Esophagus squamous epithelium (tissue), 5 donors: ENCODE results near the gene UNC5B. TPM values are rescaled to one million over a fixed set of nuclear protein-coding genes. Genes with fewer than 3 reads are reported as not detected.
"Not testable (repeated sequence)": the region's sequence is repeated elsewhere in the genome, so short reads cannot be mapped to it uniquely, and the experiment has no call there.

Source experiments
- DNase-seq: peaks from one replicate; lab custom pipeline; 2025; lab: John Stamatoyannopoulos, UW
- H3K27ac ChIP-seq, 4 donors: fragments of 200-600 bp; sonication (generic); one replicate each; pipeline ENCODE4 v1.5.1; 2016 to 2019; ENCODE audit warnings: mild to moderate bottlenecking in 1 of 4
- H3K27me3 ChIP-seq, 4 donors: fragments of 200-600 bp; sonication (generic); 1 replicate in 3 of 4; 2 replicates in 1 of 4; pipeline versions ENCODE4 v1.5.1 to v1.6.0; 2017 to 2021; ENCODE audit warnings: antibody characterized with exemption in 1 of 4
- H3K36me3 ChIP-seq, 3 donors: fragments of 200-600 bp; sonication (generic); one replicate each; pipeline ENCODE4 v1.5.1; 2016 to 2019
- H3K4me1 ChIP-seq, 3 donors: fragments of 200-600 bp; sonication (generic); one replicate each; pipeline ENCODE4 v1.5.1; 2017 to 2019
- H3K4me3 ChIP-seq, 4 donors: fragments of 200-600 bp; sonication (generic); 1 replicate in 3 of 4; 2 replicates in 1 of 4; pipeline ENCODE4 v1.5.1; 2016 to 2019; ENCODE audit warnings: mild to moderate bottlenecking in 2 of 4, moderate library complexity in 1 of 4
- H3K9me3 ChIP-seq, 3 donors: fragments of 200-600 bp; sonication (generic); one replicate each; pipeline ENCODE4 v1.5.1; 2016 to 2019
- POLR2A ChIP-seq, 4 donors: fragments of 450-650 bp; IDR thresholded peaks; one replicate each; pipeline ENCODE4 v1.6.1; 2017; ENCODE audit warnings: antibody characterized with exemption in 4 of 4, mild to moderate bottlenecking in 4 of 4, moderate library complexity in 3 of 4
- WGBS, 2 donors: methylation state at CpG; one replicate each; pipeline ENCODE4 v1.1.5; 2018; 5-methylcytosine and 5-hydroxymethylcytosine counted together
- intact Hi-C: fragments of 100-400 bp; cut with DNase I; formaldehyde crosslinking; loops from one replicate; pipeline ENCODE4 v1.15.0; 2022
- total RNA-seq, 4 donors: library from RNA; depleted of rRNA; stranded (reverse); fragments of >200 nt; gene quantifications; one replicate each; pipeline ENCODE4 v1.1.0, GENCODE V29; 2016
- TF ChIP-seq, protein P1 (sequence below), 6 experiments: fragments of 450-650 bp in 4 of 6; fragments of 200-600 bp in 2 of 6; sonication (generic) in 2 of 6; IDR thresholded peaks; one replicate each; pipeline ENCODE4 v1.5.1; 2016 to 2019; ENCODE audit warnings: antibody characterized with exemption in 6 of 6, mild to moderate bottlenecking in 4 of 6, moderate library complexity in 4 of 6
- donor health status: DM: yes; HTN: yes; CAD: no.

Gene UNC5B
- total RNA-seq, 4 donors from 2014 or later = 18.9 to 48.1 (median 28.4) TPM

DNA sequence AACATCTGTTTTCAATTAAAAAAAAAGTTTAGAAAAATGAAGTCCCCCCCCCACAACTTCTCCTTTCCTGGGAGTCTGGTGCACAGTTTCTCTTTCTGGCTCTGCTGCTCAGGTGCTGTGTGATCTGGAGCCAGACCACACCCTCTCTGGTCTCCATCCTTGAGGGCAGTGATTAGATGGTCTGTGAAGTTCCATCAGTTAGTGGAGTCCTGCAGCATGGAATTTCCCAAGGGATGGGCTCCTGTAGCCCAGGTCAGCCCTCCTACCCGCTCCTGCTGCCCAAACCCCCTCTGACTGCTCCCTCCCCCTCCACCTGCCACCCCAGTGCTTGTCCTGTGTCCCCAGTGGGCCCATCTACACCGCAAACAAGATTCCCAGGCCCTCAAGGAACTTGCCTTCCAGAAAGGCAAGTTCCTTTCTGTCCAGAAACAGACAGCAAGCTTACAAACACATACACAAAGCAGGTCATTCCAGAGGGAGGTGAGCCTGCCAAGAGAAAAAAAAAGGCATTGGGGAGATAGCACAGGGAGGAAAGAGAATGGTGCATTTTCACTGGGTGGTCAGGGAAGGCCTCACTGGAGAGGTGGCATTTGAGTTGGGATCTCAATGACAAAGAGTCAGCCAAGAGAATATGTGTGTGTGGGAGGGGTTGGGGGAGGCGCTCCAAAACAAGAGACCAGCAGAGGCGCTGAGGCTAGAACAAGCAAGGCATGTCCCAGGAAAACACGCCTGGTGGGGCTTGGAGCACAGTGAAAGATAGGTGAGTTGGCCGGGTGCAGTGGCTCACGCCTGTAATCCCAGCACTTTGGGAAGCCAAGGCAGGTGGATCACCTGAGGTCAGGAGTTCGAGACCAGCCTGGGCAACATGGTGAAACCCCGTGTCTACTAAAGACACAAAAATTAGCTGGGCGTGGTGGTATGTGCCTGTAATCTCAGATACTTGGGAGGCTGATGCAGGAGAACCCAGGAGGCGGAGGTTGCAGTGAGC lies 57.2 kb downstream of the UNC5B start:
- H3K36me3 ChIP-seq = no peaks in the 10 kb centered on the region
- H3K4me1 ChIP-seq = peaks cover 5 to 73% (median 24%) of the 10 kb centered on the region in 3 donors
- H3K9me3 ChIP-seq = no peaks in the 10 kb centered on the region
- no peak overlapping the region for H3K4me3 ChIP-seq
- H3K27ac ChIP-seq = peak overlapping the region in 3 of 4 donors; percentile 4 to 46 (median 19)
- no peak for TF ChIP-seq POLR2A (IDR thresholded peaks at IDR 0.05)
- TF ChIP-seq, protein P1, sequence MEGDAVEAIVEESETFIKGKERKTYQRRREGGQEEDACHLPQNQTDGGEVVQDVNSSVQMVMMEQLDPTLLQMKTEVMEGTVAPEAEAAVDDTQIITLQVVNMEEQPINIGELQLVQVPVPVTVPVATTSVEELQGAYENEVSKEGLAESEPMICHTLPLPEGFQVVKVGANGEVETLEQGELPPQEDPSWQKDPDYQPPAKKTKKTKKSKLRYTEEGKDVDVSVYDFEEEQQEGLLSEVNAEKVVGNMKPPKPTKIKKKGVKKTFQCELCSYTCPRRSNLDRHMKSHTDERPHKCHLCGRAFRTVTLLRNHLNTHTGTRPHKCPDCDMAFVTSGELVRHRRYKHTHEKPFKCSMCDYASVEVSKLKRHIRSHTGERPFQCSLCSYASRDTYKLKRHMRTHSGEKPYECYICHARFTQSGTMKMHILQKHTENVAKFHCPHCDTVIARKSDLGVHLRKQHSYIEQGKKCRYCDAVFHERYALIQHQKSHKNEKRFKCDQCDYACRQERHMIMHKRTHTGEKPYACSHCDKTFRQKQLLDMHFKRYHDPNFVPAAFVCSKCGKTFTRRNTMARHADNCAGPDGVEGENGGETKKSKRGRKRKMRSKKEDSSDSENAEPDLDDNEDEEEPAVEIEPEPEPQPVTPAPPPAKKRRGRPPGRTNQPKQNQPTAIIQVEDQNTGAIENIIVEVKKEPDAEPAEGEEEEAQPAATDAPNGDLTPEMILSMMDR (IDR thresholded peaks at IDR 0.05) = no peak
- WGBS, 2 donors = 32 to 49% methylated on average over 8 to 9 of the region's 11 CpGs
- DNase-seq = no peak
- intact Hi-C loops = no loop called here
- no peaks in the 10 kb centered on the region for H3K27me3 ChIP-seq

DNA sequence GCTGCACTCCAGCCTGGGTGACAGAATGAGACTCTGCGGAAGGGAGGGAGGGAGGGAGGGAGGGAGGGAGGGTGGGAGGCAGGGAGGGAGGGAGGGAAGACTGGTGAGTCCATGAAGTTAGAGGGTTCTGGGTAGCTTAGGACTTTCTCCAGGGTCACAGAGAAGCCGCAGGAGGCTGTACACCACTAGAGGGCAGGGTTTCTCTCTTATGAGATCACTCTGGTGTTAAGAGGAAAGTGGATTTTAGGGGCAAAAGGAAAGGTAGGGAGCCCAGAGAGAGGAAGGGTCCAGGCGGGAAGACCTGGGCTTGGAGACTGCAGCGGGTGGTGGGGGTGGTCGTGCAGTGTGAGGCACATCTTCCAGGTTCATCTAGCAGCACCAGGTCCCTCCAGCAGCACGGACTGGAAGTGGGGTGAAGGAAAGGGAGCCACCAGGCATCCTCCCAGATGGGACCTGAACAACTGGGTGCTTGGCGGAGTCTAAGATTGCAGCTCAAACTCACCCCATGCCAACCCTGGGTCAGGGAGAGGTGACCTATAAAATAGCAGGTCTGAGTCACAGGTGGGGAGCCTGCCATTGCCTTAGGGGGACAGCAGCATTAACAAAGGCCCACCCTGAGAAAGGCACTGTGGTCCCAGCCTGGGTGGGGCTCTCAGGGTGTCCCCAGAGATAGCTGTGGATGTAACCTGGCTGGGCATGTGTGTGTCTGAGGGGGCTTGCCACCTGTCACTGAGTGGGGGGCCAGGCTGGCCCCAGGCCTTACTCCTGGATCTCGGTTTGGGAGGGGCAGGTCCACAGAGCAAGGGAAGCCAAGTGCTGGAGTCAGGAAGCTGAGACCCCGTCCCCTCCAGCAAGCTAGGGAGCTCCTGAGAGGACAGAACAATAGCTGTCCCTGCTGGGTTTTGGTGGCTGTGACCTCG lies 58.2 kb downstream of the UNC5B start:
- WGBS, 2 donors = 41 to 58% methylated on average over 7 to 10 of the region's 10 CpGs
- Histone ChIP-seq H3K27ac (peak overlapping the region in 1 of 4 donors; percentile 21), H3K9me3 (no peaks in the 10 kb centered on the region), H3K27me3 (no peaks in the 10 kb centered on the region), H3K4me1 (peaks cover 5 to 63% (median 24%) of the 10 kb centered on the region in 3 donors), H3K36me3 (no peaks in the 10 kb centered on the region), H3K4me3 (no peak overlapping the region)
- intact Hi-C loops = no loop called here
- no peak for DNase-seq
- no peak for TF ChIP-seq POLR2A (IDR thresholded peaks at IDR 0.05)
- TF ChIP-seq, protein P1 (IDR thresholded peaks at IDR 0.05) = peak; percentile 12 to 61 (median 38)

DNA sequence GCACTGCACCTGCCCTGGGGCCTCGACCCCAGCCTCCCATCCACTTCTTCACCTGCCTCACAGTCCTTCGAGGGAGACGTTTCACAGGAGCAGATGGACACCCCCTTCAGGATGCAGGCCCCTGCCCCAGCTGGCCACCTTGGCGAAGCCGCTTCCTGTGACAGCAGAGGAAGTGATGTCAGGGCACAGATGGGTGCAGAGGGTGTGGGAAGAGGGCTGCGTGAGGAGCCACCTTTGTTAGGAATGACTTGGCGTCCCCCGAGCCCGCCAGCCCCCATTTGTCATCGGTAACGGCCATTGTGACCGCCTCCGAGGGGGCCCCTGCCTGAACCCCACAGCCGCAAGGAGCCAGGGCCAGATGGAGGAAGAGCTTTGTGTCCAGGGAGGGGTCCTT lies 59.3 kb downstream of the UNC5B start:
- no peak for DNase-seq
- Histone ChIP-seq H3K4me1 (peaks cover 5 to 52% (median 19%) of the 10 kb centered on the region in 3 donors), H3K4me3 (no peak overlapping the region), H3K36me3 (no peaks in the 10 kb centered on the region), H3K27ac (no peak overlapping the region), H3K27me3 (no peaks in the 10 kb centered on the region), H3K9me3 (no peaks in the 10 kb centered on the region)
- 63 to 83% methylated on average over 1 to 12 of the region's 14 CpGs for WGBS, 2 donors
- intact Hi-C loops = no loop called here
- TF ChIP-seq, protein P1 (IDR thresholded peaks at IDR 0.05) = no peak
- TF ChIP-seq POLR2A (IDR thresholded peaks at IDR 0.05) = no peak

DNA sequence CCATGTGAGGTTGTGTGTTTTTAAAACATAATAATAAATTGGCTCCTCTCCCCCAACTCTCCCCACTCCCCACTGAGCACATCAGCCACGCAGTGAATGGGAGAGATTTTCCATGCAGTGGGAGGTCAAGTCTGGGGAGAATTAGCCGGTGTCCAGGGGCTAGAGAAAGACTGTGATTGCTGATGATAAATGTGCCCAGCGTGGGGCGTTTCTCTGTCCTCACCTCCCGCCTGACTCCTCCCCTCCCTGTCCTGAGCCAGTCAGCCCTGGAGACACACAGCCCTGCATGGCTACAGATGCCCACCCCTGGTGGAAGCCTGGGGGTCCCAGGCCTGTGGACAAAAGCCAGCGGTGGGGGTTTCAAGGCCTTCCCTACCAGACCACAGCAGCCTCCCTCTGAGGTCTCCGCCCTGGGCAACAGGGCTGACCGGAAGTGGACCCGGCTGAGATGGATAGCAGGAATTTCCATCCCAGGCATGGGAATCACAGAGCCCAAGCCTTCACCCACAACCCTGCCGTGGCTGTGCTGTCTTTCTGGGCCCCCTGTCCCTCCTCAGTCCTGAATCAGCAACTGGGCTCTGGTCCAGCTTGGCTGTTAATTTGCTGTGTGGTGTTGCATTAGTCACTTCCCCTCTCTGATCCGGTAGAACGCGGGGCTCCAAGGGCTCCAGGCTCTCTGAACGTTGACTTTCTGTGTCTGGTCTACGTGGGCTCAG lies 59.8 kb downstream of the UNC5B start:
- no peak overlapping the region for H3K27ac ChIP-seq
- TF ChIP-seq, protein P1 (IDR thresholded peaks at IDR 0.05) = no peak
- TF ChIP-seq POLR2A (IDR thresholded peaks at IDR 0.05) = no peak
- H3K4me1 ChIP-seq = peaks cover 5 to 50% (median 19%) of the 10 kb centered on the region in 3 donors
- H3K27me3 ChIP-seq = no peaks in the 10 kb centered on the region
- H3K9me3 ChIP-seq = no peaks in the 10 kb centered on the region
- WGBS, 2 donors = 30 to 66% methylated on average over 5 to 9 of the region's 15 CpGs
- H3K4me3 ChIP-seq = no peak overlapping the region
- DNase-seq = no peak
- intact Hi-C loops = no loop called here
- no peaks in the 10 kb centered on the region for H3K36me3 ChIP-seq

DNA sequence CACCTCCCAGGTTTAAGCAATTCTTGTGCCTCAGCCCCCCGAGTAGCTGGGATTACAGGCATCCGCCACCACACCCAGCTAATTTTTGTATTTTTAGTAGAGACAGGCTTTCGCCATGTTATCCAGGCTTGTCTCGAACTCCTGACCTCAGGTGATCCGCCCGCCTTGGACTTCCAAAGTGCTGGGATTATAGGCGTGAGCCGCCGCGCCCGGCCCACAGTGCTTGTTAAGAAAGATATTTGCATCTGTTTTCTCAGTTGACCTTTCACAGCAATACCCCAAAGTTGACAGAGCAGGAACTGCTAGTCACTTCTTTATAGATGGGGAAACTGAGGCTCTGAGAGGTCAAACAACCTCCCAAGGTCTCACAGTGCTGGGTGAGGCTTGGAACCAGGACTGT lies 60.6 kb downstream of the UNC5B start:
- intact Hi-C loops, H3K27me3 ChIP-seq, H3K27ac ChIP-seq, H3K36me3 ChIP-seq, H3K4me3 ChIP-seq, H3K9me3 ChIP-seq, DNase-seq: not testable (repeated sequence)
- 84 to 85% methylated on average over 4 to 10 of the region's 11 CpGs for WGBS, 2 donors
- H3K4me1 ChIP-seq = peaks cover 5 to 47% (median 19%) of the 10 kb centered on the region in 3 donors
